OCI-LY7 (cell line): ENCODE measurements around the gene CEP95.

Experiments
- EZH2phosphoT487 ChIP-seq: fragments of 200-600 bp; sonication (generic); IDR thresholded peaks from 2 replicates; pipeline ENCODE4 v1.6.1; 2018; ENCODE audit warnings: low read depth, borderline replicate concordance, mild to moderate bottlenecking, mixed run types, antibody characterized with exemption, low read length, moderate library complexity, mixed read lengths
- TF ChIP-seq, protein P1 (sequence below): fragments of 200-600 bp; sonication (generic); conservative IDR thresholded peaks from 2 replicates; pipeline ENCODE4 v1.5.1; 2014; ENCODE audit warnings: mild to moderate bottlenecking, antibody characterized with exemption, low read length, moderate library complexity, mixed read lengths

- TF ChIP-seq, protein P1, sequence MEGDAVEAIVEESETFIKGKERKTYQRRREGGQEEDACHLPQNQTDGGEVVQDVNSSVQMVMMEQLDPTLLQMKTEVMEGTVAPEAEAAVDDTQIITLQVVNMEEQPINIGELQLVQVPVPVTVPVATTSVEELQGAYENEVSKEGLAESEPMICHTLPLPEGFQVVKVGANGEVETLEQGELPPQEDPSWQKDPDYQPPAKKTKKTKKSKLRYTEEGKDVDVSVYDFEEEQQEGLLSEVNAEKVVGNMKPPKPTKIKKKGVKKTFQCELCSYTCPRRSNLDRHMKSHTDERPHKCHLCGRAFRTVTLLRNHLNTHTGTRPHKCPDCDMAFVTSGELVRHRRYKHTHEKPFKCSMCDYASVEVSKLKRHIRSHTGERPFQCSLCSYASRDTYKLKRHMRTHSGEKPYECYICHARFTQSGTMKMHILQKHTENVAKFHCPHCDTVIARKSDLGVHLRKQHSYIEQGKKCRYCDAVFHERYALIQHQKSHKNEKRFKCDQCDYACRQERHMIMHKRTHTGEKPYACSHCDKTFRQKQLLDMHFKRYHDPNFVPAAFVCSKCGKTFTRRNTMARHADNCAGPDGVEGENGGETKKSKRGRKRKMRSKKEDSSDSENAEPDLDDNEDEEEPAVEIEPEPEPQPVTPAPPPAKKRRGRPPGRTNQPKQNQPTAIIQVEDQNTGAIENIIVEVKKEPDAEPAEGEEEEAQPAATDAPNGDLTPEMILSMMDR: no peak
- no peak for TF ChIP-seq EZH2phosphoT487
These were observed 22.4 kb upstream of the CEP95 start for GRCh38 chr17:64484380-64484779.
